Activated B cell treated with CpG ODN at 0.5 μM for 24 hours (primary cell): ENCODE data around the gene TPRA1. TPM values are rescaled to one million over a fixed set of nuclear protein-coding genes. Genes with fewer than 3 reads are reported as not detected.
"Not testable (repeated sequence)": the region's sequence is repeated elsewhere in the genome, so short reads cannot be mapped to it uniquely, and the experiment has no call there.

Source experiments
- ATAC-seq: fragments of 200-7000 bp; cut with Tn5 transposase; one replicate; pipeline ENCODE4 v1.10.0; 2021; ENCODE audit warnings: low read depth, mild to moderate bottlenecking, moderate library complexity
- CTCF ChIA-PET: fragments of 350-600 bp; sonication (Branson Sonifier 250); formaldehyde crosslinking; loops from one replicate; lab custom pipeline; 2021; ENCODE audit warnings: antibody characterized with exemption; lab: Charles Lee
- POLR2A ChIA-PET: fragments of 350-600 bp; sonication (Branson Sonifier 250); formaldehyde crosslinking; loops from one replicate; lab custom pipeline; 2021; ENCODE audit warnings: antibody characterized with exemption; lab: Charles Lee
- DNase-seq: peaks from one replicate; pipeline ENCODE4 v3.0.0; 2022
- H3K27ac Mint-ChIP-seq: one replicate; pipeline ENCODE4 v1.8.0; 2020; ENCODE audit warnings: mixed read lengths
- H3K27me3 Mint-ChIP-seq: one replicate; pipeline ENCODE4 v1.8.0; 2021; ENCODE audit warnings: mixed read lengths
- H3K36me3 Mint-ChIP-seq: one replicate; pipeline ENCODE4 v1.8.0; 2021; ENCODE audit warnings: low read depth, mixed read lengths
- H3K4me1 Mint-ChIP-seq: one replicate; pipeline ENCODE4 v1.8.0; 2021; ENCODE audit warnings: mixed read lengths
- H3K4me3 Mint-ChIP-seq: one replicate; pipeline ENCODE4 v1.8.0; 2020; ENCODE audit warnings: mild to moderate bottlenecking, mixed read lengths
- H3K9me3 Mint-ChIP-seq: one replicate; pipeline ENCODE4 v1.8.0; 2020; ENCODE audit warnings: mixed read lengths
- CTCF ChIP-seq: fragments of 200-600 bp; IDR thresholded peaks from one replicate; pipeline ENCODE4 v1.8.0; 2022; ENCODE audit warnings: antibody characterized with exemption, mild to moderate bottlenecking
- intact Hi-C: fragments of 100-400 bp; cut with micrococcal nuclease; formaldehyde crosslinking; loops from one replicate; pipeline ENCODE4 v1.15.1; 2024
- total RNA-seq: library from RNA; stranded (reverse); gene quantifications from 2 replicates; pipeline ENCODE4 v1.2.3, GENCODE V29; 2022

Gene TPRA1
- total RNA-seq, 1 donor from 2014 or later, result 17.5 TPM

GRCh38 chr3:127531821-127532220 lies 58.7 kb downstream of the TPRA1 start:
- peaks cover 5% of the 10 kb centered on the region for H3K27me3 Mint-ChIP-seq
- no peak overlapping the region for H3K4me3 Mint-ChIP-seq
- DNase-seq (no peak), ATAC-seq (no peak)
- intact Hi-C loops, result no loop called here
- no peaks in the 10 kb centered on the region for H3K36me3 Mint-ChIP-seq
- CTCF ChIA-PET, result no interaction called here
- no peak overlapping the region for H3K27ac Mint-ChIP-seq
- peaks cover 3% of the 10 kb centered on the region for H3K4me1 Mint-ChIP-seq
- no peak for TF ChIP-seq CTCF
- H3K9me3 Mint-ChIP-seq, result no peaks in the 10 kb centered on the region
- POLR2A ChIA-PET, result no interaction called here

- H3K36me3 Mint-ChIP-seq, H3K9me3 Mint-ChIP-seq, DNase-seq, H3K27me3 Mint-ChIP-seq, CTCF ChIA-PET, H3K4me3 Mint-ChIP-seq, H3K27ac Mint-ChIP-seq, ATAC-seq, H3K4me1 Mint-ChIP-seq, intact Hi-C loops, POLR2A ChIA-PET: not testable (repeated sequence)
These were observed 59.7 kb downstream of the TPRA1 start for GRCh38 chr3:127530863-127531262.

- ChIA-PET CTCF (no interaction called here), POLR2A (no interaction called here)
- DNase-seq, result no peak
- no peaks in the 10 kb centered on the region for H3K36me3 Mint-ChIP-seq
- no peak for TF ChIP-seq CTCF
- no peak for ATAC-seq
- no peak overlapping the region for H3K4me3 Mint-ChIP-seq
- H3K4me1 Mint-ChIP-seq, result no peaks in the 10 kb centered on the region
- H3K27ac Mint-ChIP-seq, result no peak overlapping the region
- H3K9me3 Mint-ChIP-seq, result no peaks in the 10 kb centered on the region
- intact Hi-C loops, result no loop called here
- H3K27me3 Mint-ChIP-seq, result peaks cover 11% of the 10 kb centered on the region
These were observed 61.0 kb downstream of the TPRA1 start for GRCh38 chr3:127529346-127530188.

GRCh38 chr3:127525373-127525772 lies 65.2 kb downstream of the TPRA1 start:
- Mint-ChIP-seq H3K27me3 (peaks cover 17% of the 10 kb centered on the region), H3K27ac (no peak overlapping the region), H3K4me1 (no peaks in the 10 kb centered on the region), H3K9me3 (peaks cover 5% of the 10 kb centered on the region), H3K36me3 (no peaks in the 10 kb centered on the region), H3K4me3 (no peak overlapping the region)
- DNase-seq (no peak), ATAC-seq (no peak)
- ChIA-PET CTCF (no interaction called here), POLR2A (no interaction called here)
- intact Hi-C loops, result no loop called here
- no peak for TF ChIP-seq CTCF

- no peak overlapping the region for H3K4me3 Mint-ChIP-seq
- intact Hi-C loops, result no loop called here
- no peak for TF ChIP-seq CTCF
- H3K27ac Mint-ChIP-seq, result no peak overlapping the region
- no peak for DNase-seq
- POLR2A ChIA-PET, result no interaction called here
- no peak for ATAC-seq
- no peaks in the 10 kb centered on the region for H3K4me1 Mint-ChIP-seq
- CTCF ChIA-PET, result no interaction called here
- H3K9me3 Mint-ChIP-seq, result peaks cover 5% of the 10 kb centered on the region
- H3K36me3 Mint-ChIP-seq, result no peaks in the 10 kb centered on the region
- peaks cover 20% of the 10 kb centered on the region for H3K27me3 Mint-ChIP-seq
These were observed 66.1 kb downstream of the TPRA1 start for GRCh38 chr3:127524296-127524896.

Other genes with a start within 250 kb of the TPRA1 start
- 44.4 and 45.6 TPM in 2 replicates for gene MCM2, start 7.7 kb upstream of the TPRA1 start, total RNA-seq
- gene PODXL2, start 38.5 kb upstream of the TPRA1 start, total RNA-seq, result 3.3 and 3.7 TPM in 2 replicates
- 36.1 and 42.0 TPM in 2 replicates for gene ABTB1, start 82.2 kb upstream of the TPRA1 start, total RNA-seq
- gene MGLL, start 231.8 kb upstream of the TPRA1 start, total RNA-seq, result 16.7 and 19.1 TPM in 2 replicates